ENCODE data around the gene CEP95.

DNA sequence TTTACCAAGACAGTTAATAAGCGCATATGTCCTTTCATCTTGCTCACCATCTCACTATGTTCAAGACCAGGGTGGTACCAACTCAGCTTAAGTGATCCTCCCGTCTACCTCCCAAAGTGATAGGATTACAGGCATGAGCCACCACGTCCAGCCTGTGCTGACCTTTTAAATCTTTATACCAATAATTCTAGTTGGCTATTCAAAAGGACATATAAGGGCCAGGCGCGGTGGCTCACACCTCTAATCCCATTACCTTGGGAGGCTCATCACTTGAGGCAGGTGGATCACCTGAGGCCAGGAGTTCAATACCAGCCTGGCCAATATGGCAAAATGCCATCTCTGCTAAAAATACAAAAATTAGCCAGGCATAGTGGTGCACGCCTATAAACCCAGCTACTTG is 2.4 kb downstream of the CEP95 start:
- TF ChIP-seq CTCF (conservative IDR thresholded peaks at IDR 0.05; ENCODE audit: low read length): no peak
- TF ChIP-seq EZH2phosphoT487 (IDR thresholded peaks at IDR 0.05; ENCODE audit: borderline replicate concordance): no peak

Measured in Loucy (cell line).